Measurements from ENCODE around the gene ABI3. TPM values are rescaled to one million over a fixed set of nuclear protein-coding genes. Genes with fewer than 3 reads are reported as not detected.

Gene ABI3
- total RNA-seq, 1 experiment from 2014 or later: not detected

GRCh38 chr17:49249890-49250522 lies 39.5 kb downstream of the ABI3 start:
- CTCF ChIA-PET: no interaction called here
- H3K4me1 Mint-ChIP-seq (ENCODE audit: low read depth, unreplicated experiment): peaks cover 9% of the 10 kb centered on the region
- intact Hi-C loops (cut with micrococcal nuclease; ENCODE audit: unreplicated experiment): loop anchor here (1.0 kb wide), 1 partner anchor 16 kb away; no protein-coding TSS in a partner anchor
- no peaks in the 10 kb centered on the region for H3K36me3 Mint-ChIP-seq (ENCODE audit: insufficient read depth, unreplicated experiment)
- no peak for TF ChIP-seq CTCF (IDR thresholded peaks at IDR 0.05; ENCODE audit: unreplicated experiment)
- peaks cover 34% of the 10 kb centered on the region for H3K27me3 Mint-ChIP-seq (ENCODE audit: unreplicated experiment)
- no peaks in the 10 kb centered on the region for H3K9me3 Mint-ChIP-seq (ENCODE audit: low read depth, unreplicated experiment)
- BruUV-seq (replicated peaks): no TSS peak
- H3K4me3 Mint-ChIP-seq (ENCODE audit: low read depth, unreplicated experiment): no peak overlapping the region
- H3K27ac Mint-ChIP-seq (ENCODE audit: unreplicated experiment): no peak overlapping the region
- DNase-seq: no peak

- no peak overlapping the region for H3K27ac Mint-ChIP-seq (ENCODE audit: unreplicated experiment)
- CTCF ChIA-PET: interaction anchor here (1.1 kb wide), 1 partner anchor 8 kb away, joined by 3 read pairs; no protein-coding TSS in a partner anchor
- H3K27me3 Mint-ChIP-seq (ENCODE audit: unreplicated experiment): peaks cover 34% of the 10 kb centered on the region
- no TSS peak for BruUV-seq (replicated peaks)
- intact Hi-C loops (cut with micrococcal nuclease; ENCODE audit: unreplicated experiment): no loop called here
- H3K9me3 Mint-ChIP-seq (ENCODE audit: low read depth, unreplicated experiment): no peaks in the 10 kb centered on the region
- DNase-seq: no peak
- TF ChIP-seq CTCF (IDR thresholded peaks at IDR 0.05; ENCODE audit: unreplicated experiment): no peak
- peaks cover 9% of the 10 kb centered on the region for H3K4me1 Mint-ChIP-seq (ENCODE audit: low read depth, unreplicated experiment)
- no peak overlapping the region for H3K4me3 Mint-ChIP-seq (ENCODE audit: low read depth, unreplicated experiment)
- H3K36me3 Mint-ChIP-seq (ENCODE audit: insufficient read depth, unreplicated experiment): no peaks in the 10 kb centered on the region
These were observed 41.7 kb downstream of the ABI3 start for GRCh38 chr17:49252148-49252695.

GRCh38 chr17:49254066-49254465 lies 43.6 kb downstream of the ABI3 start:
- CTCF ChIA-PET: interaction anchor here (0.5 to 0.7 kb wide), 4 partner anchors 13 to 1173 kb away, joined by 3 to 6 read pairs (median 4); no protein-coding TSS in a partner anchor
- no peak overlapping the region for H3K4me3 Mint-ChIP-seq (ENCODE audit: low read depth, unreplicated experiment)
- BruUV-seq (replicated peaks): no TSS peak
- no peaks in the 10 kb centered on the region for H3K36me3 Mint-ChIP-seq (ENCODE audit: insufficient read depth, unreplicated experiment)
- no peak overlapping the region for H3K27ac Mint-ChIP-seq (ENCODE audit: unreplicated experiment)
- intact Hi-C loops (cut with micrococcal nuclease; ENCODE audit: unreplicated experiment): no loop called here
- H3K4me1 Mint-ChIP-seq (ENCODE audit: low read depth, unreplicated experiment): peaks cover 7% of the 10 kb centered on the region
- DNase-seq: no peak
- peaks cover 17% of the 10 kb centered on the region for H3K27me3 Mint-ChIP-seq (ENCODE audit: unreplicated experiment)
- TF ChIP-seq CTCF (IDR thresholded peaks at IDR 0.05; ENCODE audit: unreplicated experiment): no peak
- H3K9me3 Mint-ChIP-seq (ENCODE audit: low read depth, unreplicated experiment): no peaks in the 10 kb centered on the region

GRCh38 chr17:49255125-49255524 lies 44.6 kb downstream of the ABI3 start:
- Mint-ChIP-seq H3K36me3 (ENCODE audit: insufficient read depth, unreplicated experiment) (no peaks in the 10 kb centered on the region), H3K27ac (ENCODE audit: unreplicated experiment) (no peak overlapping the region), H3K4me1 (ENCODE audit: low read depth, unreplicated experiment) (no peaks in the 10 kb centered on the region), H3K4me3 (ENCODE audit: low read depth, unreplicated experiment) (no peak overlapping the region), H3K9me3 (ENCODE audit: low read depth, unreplicated experiment) (no peaks in the 10 kb centered on the region), H3K27me3 (ENCODE audit: unreplicated experiment) (peaks cover 17% of the 10 kb centered on the region)
- CTCF ChIA-PET: interaction anchor here (0.7 kb wide), 1 partner anchor 43 kb away, joined by 3 read pairs; no protein-coding TSS in a partner anchor
- intact Hi-C loops (cut with micrococcal nuclease; ENCODE audit: unreplicated experiment): no loop called here
- BruUV-seq (replicated peaks): no TSS peak
- no peak for TF ChIP-seq CTCF (IDR thresholded peaks at IDR 0.05; ENCODE audit: unreplicated experiment)
- no peak for DNase-seq
